ENCODE results near the gene PPFIA3. TPM values are rescaled to one million over a fixed set of nuclear protein-coding genes. Genes with fewer than 3 reads are reported as not detected.

The PPFIA3 gene
- total and polyA plus RNA-seq, 4 donors, result 1.5 to 4.6 (median 2.4) TPM

DNA sequence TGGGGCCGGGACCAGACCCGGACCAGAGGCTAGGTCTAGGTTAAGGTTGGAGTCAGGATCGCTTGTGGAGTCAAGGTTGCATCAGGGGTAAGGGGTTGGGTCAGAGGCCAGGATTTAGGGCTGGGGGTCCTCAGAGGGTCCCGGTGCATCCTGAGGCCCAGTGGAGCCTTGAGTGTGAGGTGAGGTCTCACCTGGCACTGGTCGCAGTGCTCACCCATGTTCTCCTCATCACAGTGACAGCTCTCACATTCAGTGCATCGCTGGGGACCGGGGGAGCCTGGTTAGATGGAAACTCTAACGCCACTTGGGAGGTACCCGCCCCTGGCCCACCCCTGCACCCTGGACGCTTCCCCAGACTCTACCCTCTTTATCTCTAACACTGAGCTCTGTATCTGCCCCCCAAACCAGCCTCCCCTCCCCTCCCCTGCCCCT, 32.8 kb downstream of the PPFIA3 start:
- no peaks in the 10 kb centered on the region for H3K27me3 ChIP-seq (ENCODE audit: control insufficient read depth in 4 of 4, insufficient read depth in 4 of 4, low read length in 3 of 4)
- no peaks in the 10 kb centered on the region for H3K9me3 ChIP-seq (ENCODE audit: control insufficient read depth in 4 of 4, low read length in 3 of 4)
- no peak for TF ChIP-seq MAX (IDR thresholded peaks at IDR 0.05)
- TF ChIP-seq, protein P1, sequence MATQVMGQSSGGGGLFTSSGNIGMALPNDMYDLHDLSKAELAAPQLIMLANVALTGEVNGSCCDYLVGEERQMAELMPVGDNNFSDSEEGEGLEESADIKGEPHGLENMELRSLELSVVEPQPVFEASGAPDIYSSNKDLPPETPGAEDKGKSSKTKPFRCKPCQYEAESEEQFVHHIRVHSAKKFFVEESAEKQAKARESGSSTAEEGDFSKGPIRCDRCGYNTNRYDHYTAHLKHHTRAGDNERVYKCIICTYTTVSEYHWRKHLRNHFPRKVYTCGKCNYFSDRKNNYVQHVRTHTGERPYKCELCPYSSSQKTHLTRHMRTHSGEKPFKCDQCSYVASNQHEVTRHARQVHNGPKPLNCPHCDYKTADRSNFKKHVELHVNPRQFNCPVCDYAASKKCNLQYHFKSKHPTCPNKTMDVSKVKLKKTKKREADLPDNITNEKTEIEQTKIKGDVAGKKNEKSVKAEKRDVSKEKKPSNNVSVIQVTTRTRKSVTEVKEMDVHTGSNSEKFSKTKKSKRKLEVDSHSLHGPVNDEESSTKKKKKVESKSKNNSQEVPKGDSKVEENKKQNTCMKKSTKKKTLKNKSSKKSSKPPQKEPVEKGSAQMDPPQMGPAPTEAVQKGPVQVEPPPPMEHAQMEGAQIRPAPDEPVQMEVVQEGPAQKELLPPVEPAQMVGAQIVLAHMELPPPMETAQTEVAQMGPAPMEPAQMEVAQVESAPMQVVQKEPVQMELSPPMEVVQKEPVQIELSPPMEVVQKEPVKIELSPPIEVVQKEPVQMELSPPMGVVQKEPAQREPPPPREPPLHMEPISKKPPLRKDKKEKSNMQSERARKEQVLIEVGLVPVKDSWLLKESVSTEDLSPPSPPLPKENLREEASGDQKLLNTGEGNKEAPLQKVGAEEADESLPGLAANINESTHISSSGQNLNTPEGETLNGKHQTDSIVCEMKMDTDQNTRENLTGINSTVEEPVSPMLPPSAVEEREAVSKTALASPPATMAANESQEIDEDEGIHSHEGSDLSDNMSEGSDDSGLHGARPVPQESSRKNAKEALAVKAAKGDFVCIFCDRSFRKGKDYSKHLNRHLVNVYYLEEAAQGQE (IDR thresholded peaks at IDR 0.05), result no peak
- no peak for TF ChIP-seq HNF4A (conservative IDR thresholded peaks at IDR 0.05)
- TF ChIP-seq JUND (IDR thresholded peaks at IDR 0.05), result no peak
- TF ChIP-seq, protein P2, sequence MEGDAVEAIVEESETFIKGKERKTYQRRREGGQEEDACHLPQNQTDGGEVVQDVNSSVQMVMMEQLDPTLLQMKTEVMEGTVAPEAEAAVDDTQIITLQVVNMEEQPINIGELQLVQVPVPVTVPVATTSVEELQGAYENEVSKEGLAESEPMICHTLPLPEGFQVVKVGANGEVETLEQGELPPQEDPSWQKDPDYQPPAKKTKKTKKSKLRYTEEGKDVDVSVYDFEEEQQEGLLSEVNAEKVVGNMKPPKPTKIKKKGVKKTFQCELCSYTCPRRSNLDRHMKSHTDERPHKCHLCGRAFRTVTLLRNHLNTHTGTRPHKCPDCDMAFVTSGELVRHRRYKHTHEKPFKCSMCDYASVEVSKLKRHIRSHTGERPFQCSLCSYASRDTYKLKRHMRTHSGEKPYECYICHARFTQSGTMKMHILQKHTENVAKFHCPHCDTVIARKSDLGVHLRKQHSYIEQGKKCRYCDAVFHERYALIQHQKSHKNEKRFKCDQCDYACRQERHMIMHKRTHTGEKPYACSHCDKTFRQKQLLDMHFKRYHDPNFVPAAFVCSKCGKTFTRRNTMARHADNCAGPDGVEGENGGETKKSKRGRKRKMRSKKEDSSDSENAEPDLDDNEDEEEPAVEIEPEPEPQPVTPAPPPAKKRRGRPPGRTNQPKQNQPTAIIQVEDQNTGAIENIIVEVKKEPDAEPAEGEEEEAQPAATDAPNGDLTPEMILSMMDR (IDR thresholded peaks at IDR 0.05; ENCODE audit: low read depth, low read length, missing input control), result no peak
- no peak for TF ChIP-seq GABPA (IDR thresholded peaks at IDR 0.05 in 1 of 2, conservative IDR thresholded peaks at IDR 0.05 in 1 of 2)
- no peak for TF ChIP-seq TAF1 (conservative IDR thresholded peaks at IDR 0.05)
- no peak for TF ChIP-seq NR2F2 (IDR thresholded peaks at IDR 0.05)
- TF ChIP-seq SP1 (IDR thresholded peaks at IDR 0.05), result no peak
- no peak for TF ChIP-seq RXRA (IDR thresholded peaks at IDR 0.05)
- DNase-seq (ENCODE audit: low spot score), result peak; percentile 32
- no peaks in the 10 kb centered on the region for H3K36me3 ChIP-seq (ENCODE audit: control insufficient read depth in 4 of 4, insufficient read depth in 3 of 4, low read depth in 1 of 4, low read length in 3 of 4)
- H3K9ac ChIP-seq (ENCODE audit: low read depth in 1 of 2, low read length in 2 of 2), result no peak overlapping the region
- WGBS, result 40% methylated on average over 10 of the region's 10 CpGs
- no peak overlapping the region for H3K27ac ChIP-seq (ENCODE audit: low read depth in 1 of 2, low read length in 2 of 2)
- H3K4me1 ChIP-seq (ENCODE audit: control insufficient read depth in 4 of 4, insufficient read depth in 4 of 4, low read length in 3 of 4), result peaks cover 0 to 29% (median 17%) of the 10 kb centered on the region in 4 donors
- no peak overlapping the region for H3K4me3 ChIP-seq (ENCODE audit: low read depth in 1 of 3, low read length in 3 of 3)

DNA sequence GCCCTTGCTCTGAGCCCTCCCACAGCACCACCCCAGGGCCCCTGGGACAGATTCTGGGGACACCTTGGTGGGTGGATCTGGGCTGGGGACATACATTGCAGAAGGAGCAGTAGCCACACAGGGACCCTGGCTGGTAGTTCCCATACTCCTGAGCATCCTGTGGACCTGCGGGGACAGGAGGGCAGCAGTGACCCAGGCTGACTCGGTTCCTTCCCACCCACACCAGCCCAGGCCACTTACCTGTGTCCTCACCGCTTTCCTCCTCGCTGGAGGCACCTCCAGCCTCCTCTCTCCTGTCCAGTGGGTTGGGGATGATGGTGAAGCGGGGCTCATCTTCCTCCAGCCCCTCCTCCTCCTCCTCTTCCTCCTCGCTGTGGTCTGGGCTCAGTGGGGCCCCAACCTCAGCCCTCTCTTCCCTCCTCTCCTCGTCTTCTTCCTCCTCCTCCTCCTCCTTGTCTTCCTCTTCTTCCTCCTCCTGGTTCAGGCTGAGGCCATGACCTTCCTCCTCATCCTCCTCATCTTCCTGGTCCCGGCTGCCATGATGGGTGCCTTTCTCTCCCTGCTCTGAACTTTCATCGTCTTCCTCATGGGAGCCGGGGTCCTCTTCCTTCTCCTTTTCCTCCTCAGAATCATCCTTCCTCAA, 33.9 kb downstream of the PPFIA3 start:
- no peaks in the 10 kb centered on the region for H3K9me3 ChIP-seq (ENCODE audit: control insufficient read depth in 4 of 4, low read length in 3 of 4)
- no peak overlapping the region for H3K4me3 ChIP-seq (ENCODE audit: low read depth in 1 of 3, low read length in 3 of 3)
- peaks cover 2 to 31% (median 23%) of the 10 kb centered on the region in 4 donors for H3K4me1 ChIP-seq (ENCODE audit: control insufficient read depth in 4 of 4, insufficient read depth in 4 of 4, low read length in 3 of 4)
- H3K36me3 ChIP-seq (ENCODE audit: control insufficient read depth in 4 of 4, insufficient read depth in 3 of 4, low read depth in 1 of 4, low read length in 3 of 4), result no peaks in the 10 kb centered on the region
- no peak overlapping the region for H3K27ac ChIP-seq (ENCODE audit: low read depth in 1 of 2, low read length in 2 of 2)
- H3K9ac ChIP-seq (ENCODE audit: low read depth in 1 of 2, low read length in 2 of 2), result no peak overlapping the region
- H3K27me3 ChIP-seq (ENCODE audit: control insufficient read depth in 4 of 4, insufficient read depth in 4 of 4, low read length in 3 of 4), result no peaks in the 10 kb centered on the region
- WGBS, result 90% methylated on average over 10 of the region's 10 CpGs
- no peak for DNase-seq (ENCODE audit: low spot score)
- no peak for TF ChIP-seq FOXA2 (IDR thresholded peaks at IDR 0.05)
- TF ChIP-seq RAD21 (IDR thresholded peaks at IDR 0.05), result no peak
- no peak for TF ChIP-seq EGR1 (IDR thresholded peaks at IDR 0.05; ENCODE audit: low read depth in 2 of 2)
- no peak for TF ChIP-seq MAX (IDR thresholded peaks at IDR 0.05)
- TF ChIP-seq YY1 (IDR thresholded peaks at IDR 0.05), result no peak
- TF ChIP-seq, protein P3, sequence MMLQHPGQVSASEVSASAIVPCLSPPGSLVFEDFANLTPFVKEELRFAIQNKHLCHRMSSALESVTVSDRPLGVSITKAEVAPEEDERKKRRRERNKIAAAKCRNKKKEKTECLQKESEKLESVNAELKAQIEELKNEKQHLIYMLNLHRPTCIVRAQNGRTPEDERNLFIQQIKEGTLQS (IDR thresholded peaks at IDR 0.05), result no peak
- TF ChIP-seq, protein P1 (IDR thresholded peaks at IDR 0.05), result no peak
- TF ChIP-seq, protein P4, sequence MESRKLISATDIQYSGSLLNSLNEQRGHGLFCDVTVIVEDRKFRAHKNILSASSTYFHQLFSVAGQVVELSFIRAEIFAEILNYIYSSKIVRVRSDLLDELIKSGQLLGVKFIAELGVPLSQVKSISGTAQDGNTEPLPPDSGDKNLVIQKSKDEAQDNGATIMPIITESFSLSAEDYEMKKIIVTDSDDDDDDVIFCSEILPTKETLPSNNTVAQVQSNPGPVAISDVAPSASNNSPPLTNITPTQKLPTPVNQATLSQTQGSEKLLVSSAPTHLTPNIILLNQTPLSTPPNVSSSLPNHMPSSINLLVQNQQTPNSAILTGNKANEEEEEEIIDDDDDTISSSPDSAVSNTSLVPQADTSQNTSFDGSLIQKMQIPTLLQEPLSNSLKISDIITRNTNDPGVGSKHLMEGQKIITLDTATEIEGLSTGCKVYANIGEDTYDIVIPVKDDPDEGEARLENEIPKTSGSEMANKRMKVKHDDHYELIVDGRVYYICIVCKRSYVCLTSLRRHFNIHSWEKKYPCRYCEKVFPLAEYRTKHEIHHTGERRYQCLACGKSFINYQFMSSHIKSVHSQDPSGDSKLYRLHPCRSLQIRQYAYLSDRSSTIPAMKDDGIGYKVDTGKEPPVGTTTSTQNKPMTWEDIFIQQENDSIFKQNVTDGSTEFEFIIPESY (IDR thresholded peaks at IDR 0.05), result no peak
- TF ChIP-seq FOXA1 (IDR thresholded peaks at IDR 0.05), result no peak
- TF ChIP-seq NR2F2 (IDR thresholded peaks at IDR 0.05), result no peak
- TF ChIP-seq HNF4A (conservative IDR thresholded peaks at IDR 0.05), result no peak
- TF ChIP-seq RXRA (IDR thresholded peaks at IDR 0.05), result no peak
- no peak for TF ChIP-seq HNF4G (IDR thresholded peaks at IDR 0.05)

All from liver (tissue), 9 donors.